Pericardium fibroblast (primary cell): ENCODE measurements around the gene CAPN12. TPM values are rescaled to one million over a fixed set of nuclear protein-coding genes. Genes with fewer than 3 reads are reported as not detected.

Experiments
- total RNA-seq: library from RNA; depleted of rRNA; stranded (reverse); fragments of >200 nt; gene quantifications from 2 replicates; pipeline ENCODE4 v1.2.3, GENCODE V29; 2015

Gene CAPN12, protein sequence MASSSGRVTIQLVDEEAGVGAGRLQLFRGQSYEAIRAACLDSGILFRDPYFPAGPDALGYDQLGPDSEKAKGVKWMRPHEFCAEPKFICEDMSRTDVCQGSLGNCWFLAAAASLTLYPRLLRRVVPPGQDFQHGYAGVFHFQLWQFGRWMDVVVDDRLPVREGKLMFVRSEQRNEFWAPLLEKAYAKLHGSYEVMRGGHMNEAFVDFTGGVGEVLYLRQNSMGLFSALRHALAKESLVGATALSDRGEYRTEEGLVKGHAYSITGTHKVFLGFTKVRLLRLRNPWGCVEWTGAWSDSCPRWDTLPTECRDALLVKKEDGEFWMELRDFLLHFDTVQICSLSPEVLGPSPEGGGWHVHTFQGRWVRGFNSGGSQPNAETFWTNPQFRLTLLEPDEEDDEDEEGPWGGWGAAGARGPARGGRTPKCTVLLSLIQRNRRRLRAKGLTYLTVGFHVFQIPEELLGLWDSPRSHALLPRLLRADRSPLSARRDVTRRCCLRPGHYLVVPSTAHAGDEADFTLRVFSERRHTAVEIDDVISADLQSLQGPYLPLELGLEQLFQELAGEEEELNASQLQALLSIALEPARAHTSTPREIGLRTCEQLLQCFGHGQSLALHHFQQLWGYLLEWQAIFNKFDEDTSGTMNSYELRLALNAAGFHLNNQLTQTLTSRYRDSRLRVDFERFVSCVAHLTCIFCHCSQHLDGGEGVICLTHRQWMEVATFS
- 0.12 TPM in 1 of 2 replicates, not detected in the other for total RNA-seq

GRCh38 chr19:38744298-38744681, at the start of gene CAPN12:
Gene CAPN12 (minus strand): TSS chr19:38744474. CDS start chr19:38744165, 309 bp downstream.

DNA sequence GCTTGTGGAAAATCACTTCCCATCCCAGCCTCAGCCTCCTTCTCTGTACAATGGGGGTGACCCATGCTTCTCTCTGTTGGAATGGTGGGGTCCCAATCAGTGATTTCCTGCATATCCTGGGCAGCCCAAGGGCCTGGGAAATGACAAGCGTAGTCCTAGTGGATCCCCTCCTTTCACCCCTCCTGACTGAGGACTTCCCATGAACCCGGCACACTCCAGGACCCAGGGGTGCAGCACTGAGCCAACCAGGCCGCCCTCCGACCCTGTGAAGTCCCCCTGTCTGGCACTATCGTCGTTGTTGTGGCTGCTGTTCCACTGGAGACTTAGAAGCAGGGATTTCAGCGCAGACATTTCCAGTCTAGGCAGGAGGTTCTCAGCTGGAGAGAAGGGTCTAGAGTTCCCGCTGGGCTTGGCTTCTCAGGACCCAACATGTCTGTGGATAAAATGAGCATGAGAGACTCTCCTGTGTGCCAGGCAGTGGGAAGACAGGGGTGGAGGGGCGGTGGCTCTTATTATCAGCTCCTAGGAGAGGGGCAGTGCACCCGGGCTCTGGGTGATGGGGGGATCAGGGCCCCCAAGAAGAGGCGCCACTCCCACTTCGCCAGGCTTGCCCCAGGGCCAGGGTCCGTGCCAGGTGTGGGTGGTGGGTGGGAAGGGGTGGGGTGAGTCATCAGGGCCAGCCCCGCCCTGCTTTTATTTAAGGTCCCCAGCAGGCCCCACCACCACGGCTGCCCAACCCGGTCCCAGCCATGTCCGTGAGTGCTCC, 44.4 kb upstream of the CAPN12 start, which contains the start of gene LGALS7B:
Gene LGALS7B (plus strand): TSS at position 723 of the 766 bp plus-strand sequence. CDS start 27 bp downstream, at position 750.

DNA sequence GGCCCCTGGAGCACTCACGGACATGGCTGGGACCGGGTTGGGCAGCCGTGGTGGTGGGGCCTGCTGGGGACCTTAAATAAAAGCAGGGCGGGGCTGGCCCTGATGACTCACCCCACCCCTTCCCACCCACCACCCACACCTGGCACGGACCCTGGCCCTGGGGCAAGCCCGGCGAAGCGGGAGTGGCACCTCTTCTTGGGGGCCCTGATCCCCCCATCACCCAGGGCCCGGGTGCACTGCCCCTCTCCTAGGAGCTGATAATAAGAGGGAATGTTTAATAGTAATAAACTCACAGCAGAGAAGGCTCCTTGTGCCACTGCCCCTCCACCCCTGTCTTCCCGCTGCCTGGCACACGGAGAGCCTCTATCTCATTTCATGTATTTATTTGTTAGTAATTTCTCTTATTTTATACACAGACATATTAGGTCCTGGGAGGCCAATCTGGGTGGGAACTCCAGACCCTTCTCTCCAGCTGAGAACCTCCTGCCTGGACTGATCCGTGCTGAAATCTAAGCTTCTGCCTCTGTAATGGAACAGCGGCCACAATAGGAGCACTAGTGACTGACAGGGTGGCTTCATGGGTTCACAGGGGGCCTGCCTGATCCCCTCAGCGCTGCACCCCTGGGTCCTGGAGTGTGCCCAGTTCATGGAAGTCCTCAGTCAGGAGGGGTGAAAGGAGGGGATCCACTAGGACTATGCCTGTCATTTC, 29.3 kb upstream of the CAPN12 start, which contains the start of gene LGALS7:
Gene LGALS7 (minus strand): TSS at position 49 of the 709 bp plus-strand sequence. CDS start 25 bp downstream, at position 24.

Other genes with a start within 250 kb of the CAPN12 start
- gene MAP4K1, start 126.5 kb downstream of the CAPN12 start, total RNA-seq, result 0.70 TPM in 1 of 2 replicates, not detected in the other
- 371 and 497 TPM in 2 replicates for gene EIF3K, start 125.3 kb downstream of the CAPN12 start, total RNA-seq
- 129 and 263 TPM in 2 replicates for gene ACTN4, start 96.8 kb downstream of the CAPN12 start, total RNA-seq
- gene LGALS7, start 29.0 kb upstream of the CAPN12 start, total RNA-seq, result not detected in 2 replicates
- not detected in 2 replicates for gene LGALS7B, start 44.7 kb upstream of the CAPN12 start, total RNA-seq
- 0.09 TPM in 1 of 2 replicates, not detected in the other for gene LGALS4, start 68.5 kb upstream of the CAPN12 start, total RNA-seq
- 56.6 and 64.7 TPM in 2 replicates for gene ECH1, start 87.3 kb upstream of the CAPN12 start, total RNA-seq
- gene HNRNPL, start 105.5 kb upstream of the CAPN12 start, total RNA-seq, result 144 and 168 TPM in 2 replicates
- 1.5 and 1.7 TPM in 2 replicates for gene RINL, start 133.8 kb upstream of the CAPN12 start, total RNA-seq
- gene SIRT2, start 155.1 kb upstream of the CAPN12 start, total RNA-seq, result 78.3 and 82.9 TPM in 2 replicates
- 12.3 and 14.4 TPM in 2 replicates for gene NFKBIB, start 155.5 kb upstream of the CAPN12 start, total RNA-seq
- gene CCER2, start 167.7 kb upstream of the CAPN12 start, total RNA-seq, result not detected in 2 replicates
- gene SARS2, start 186.3 kb upstream of the CAPN12 start, total RNA-seq, result 27.0 and 32.9 TPM in 2 replicates
- 47.1 and 50.9 TPM in 2 replicates for gene MRPS12, start 186.5 kb upstream of the CAPN12 start, total RNA-seq
- gene FBXO17, start 231.3 kb upstream of the CAPN12 start, total RNA-seq, result 42.8 and 55.4 TPM in 2 replicates